GM10266 (cell line): ENCODE data around the gene NECAB2.

Experiments used
- DNase-seq: peaks from one replicate; pipeline ENCODE4 v3.0.0; 2012; ENCODE audit errors: extremely low spot score
- TF ChIP-seq, protein P1 (sequence below): IDR thresholded peaks from 2 replicates; pipeline ENCODE4 v1.5.1; 2012; ENCODE audit warnings: mild to moderate bottlenecking, low read depth; ENCODE audit not compliant: control insufficient read depth, insufficient read depth; ENCODE audit errors: missing control alignments

The NECAB2 gene

DNA sequence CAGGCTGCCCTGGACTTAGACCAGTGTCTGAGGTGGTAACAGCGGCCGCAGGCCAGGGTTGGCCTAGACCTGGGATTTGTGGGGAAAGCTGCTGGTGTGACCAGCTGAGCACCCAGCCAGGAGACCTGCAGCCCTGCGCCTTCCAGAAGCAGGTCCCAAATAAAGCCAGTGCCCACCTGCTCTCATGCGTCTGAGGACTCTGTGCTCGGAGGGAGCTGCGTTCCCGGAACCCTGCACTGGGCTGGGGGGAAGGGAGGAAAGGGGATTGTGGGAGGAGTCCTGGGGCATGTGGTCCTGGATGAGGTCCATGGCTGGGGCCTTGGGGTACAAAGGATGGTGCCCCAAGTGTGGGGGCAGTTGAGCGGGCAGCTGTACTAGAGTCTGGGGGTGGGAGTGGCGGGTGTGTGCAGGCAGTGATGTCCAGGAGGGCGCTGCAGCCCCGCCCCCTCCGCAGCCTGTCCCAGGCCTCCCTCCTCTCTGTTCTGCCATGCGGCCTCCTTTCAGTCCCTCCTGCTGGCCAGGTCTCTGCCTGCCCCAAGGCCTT is 1.8 kb upstream of the NECAB2 start:
- TF ChIP-seq, protein P1, sequence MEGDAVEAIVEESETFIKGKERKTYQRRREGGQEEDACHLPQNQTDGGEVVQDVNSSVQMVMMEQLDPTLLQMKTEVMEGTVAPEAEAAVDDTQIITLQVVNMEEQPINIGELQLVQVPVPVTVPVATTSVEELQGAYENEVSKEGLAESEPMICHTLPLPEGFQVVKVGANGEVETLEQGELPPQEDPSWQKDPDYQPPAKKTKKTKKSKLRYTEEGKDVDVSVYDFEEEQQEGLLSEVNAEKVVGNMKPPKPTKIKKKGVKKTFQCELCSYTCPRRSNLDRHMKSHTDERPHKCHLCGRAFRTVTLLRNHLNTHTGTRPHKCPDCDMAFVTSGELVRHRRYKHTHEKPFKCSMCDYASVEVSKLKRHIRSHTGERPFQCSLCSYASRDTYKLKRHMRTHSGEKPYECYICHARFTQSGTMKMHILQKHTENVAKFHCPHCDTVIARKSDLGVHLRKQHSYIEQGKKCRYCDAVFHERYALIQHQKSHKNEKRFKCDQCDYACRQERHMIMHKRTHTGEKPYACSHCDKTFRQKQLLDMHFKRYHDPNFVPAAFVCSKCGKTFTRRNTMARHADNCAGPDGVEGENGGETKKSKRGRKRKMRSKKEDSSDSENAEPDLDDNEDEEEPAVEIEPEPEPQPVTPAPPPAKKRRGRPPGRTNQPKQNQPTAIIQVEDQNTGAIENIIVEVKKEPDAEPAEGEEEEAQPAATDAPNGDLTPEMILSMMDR = no peak
- no peak for DNase-seq

DNA sequence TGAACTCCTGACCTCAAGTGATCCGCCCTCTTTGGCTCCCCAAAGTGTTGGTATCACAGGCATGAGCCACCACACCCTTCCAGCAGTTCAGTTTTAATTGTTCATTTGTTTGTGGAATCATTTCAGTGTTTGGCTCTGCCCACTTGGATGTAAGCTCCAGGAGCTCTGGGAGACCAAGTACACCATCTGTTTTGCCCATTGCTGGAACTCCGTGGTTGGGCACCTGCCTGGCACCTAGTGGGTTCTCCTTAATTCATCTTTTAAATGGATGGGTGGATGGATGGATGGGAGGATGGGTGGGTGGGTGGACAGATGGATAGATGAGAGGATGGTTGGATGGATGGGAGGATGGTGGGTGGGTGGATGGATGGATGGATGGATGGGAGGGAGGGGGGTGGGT is 953 bp upstream of the NECAB2 start:
- DNase-seq = no peak
- TF ChIP-seq, protein P1 = no peak

DNA sequence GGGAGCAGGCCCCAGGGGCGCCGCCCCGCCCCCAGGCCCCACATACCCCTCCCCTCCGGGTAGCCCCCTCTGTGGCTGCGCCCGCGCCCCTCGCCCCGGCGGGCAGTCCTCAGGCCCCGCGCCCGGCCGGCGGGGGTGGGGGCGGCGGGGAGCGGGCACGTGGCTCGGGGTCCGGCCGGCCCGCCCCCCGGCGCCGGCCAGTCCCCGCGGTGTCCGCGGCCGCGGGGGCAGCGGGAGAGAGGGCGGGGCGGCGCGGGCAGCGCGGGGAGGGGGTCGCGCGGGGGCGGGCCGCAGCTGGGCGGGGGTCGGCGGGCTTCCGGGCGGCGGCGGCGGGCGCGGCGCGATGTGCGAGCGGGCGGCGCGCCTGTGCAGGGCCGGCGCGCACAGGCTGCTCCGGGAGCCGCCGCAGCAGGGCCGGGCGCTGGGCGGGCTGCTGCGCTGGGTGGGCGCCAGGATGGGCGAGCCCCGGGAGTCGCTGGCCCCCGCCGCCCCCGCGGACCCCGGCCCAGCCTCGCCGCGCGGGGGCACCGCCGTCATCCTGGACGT is 335 bp downstream of the NECAB2 start:
- TF ChIP-seq, protein P1 = no peak
- peak; percentile 43 for DNase-seq

DNA sequence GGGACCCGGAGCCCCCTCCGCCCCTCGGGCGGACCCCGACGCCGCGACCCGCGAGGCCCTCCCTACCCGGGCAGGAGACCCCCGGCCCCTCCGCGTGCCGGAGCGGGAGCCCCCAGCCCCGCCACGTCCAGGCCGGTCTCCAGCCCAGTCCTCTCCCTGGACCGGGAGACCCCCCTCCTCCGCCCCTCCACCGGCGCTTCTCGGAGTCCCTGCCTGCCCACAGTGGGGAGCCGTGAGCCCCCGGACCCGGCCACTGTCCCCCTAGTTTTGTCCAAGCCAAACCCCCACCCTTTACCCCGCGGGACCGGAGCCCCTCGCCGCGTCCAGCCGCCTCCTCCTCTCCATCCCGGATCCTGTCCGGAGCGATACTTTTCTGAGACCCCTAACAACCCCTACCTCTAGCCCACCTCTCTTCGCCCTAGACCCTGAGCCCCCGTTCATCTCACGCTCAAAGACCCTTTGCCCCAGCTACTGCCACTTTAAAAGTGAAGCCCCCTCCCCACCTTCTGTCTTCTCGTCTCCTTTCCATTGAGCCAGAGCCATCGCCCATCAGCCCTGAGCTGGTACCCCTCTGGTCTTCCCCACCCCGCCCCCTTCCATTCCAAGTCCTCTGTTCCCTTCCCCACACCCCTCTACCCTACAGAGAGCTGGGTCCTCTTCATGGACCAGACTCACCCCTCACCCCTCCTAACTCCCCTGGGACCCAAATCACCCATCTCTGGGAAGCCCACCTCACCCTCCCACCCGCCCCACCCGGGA is 1.0 kb downstream of the NECAB2 start:
- DNase-seq = no peak

DNA sequence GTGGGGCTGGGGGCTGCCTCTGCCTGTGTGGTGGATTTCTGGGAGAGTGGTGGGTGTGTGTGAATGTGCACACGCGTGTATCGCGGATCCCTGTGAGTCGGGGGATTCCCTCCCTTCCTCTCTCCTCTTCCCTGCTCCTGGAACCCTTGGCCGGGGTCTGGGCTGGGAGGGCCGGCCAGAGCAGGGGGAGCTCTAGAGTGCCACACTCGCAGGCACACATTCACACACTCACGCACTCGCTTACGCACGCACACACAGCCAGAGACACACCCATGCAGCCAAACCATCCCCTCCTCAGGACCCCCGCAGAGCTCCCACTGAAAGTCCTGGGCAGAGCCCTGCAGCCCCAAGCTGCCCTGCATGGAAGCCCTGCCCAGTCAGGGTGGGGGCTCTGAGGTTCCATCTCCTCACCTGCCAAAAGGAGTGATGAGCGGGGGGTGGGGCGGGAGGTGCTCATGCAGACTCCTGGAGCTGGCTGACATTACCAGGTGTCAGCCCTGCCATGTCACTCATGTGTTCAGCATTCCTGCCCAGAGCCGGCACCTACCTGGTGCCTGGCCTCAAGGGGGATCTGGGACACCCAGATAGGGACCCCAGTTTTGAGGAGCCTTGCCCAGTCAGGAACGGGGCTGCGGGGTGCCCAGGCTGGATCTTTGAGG is 1.9 kb downstream of the NECAB2 start:
- DNase-seq = no peak
- TF ChIP-seq, protein P1 = no peak

More for the DNA sequence above, 1.0 kb downstream of the NECAB2 start:
- TF ChIP-seq, protein P1 = no peak

DNA sequence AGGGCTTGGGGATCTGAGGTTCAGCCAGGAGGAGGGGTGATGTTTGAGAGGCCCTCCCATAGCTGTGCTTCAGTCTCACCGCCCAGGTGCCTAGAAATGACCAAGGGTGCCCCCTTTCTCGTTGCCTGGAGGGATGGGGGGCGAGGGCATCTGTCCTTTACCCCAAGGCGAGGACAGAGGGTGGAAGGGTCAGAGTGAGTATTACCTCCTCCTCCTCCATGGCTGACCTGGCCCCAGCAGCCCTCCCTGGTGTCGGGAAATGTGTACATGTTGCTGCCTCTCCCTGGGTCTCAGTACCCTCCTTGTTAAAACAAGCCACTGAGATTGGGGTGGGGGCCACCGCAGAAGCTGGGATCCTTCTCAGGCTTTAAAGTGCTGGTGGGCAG is 2.4 kb downstream of the NECAB2 start:
- no peak for DNase-seq
- TF ChIP-seq, protein P1 = no peak
